Caco-2 (cell line): ENCODE data around the gene HMCES. TPM values are rescaled to one million over a fixed set of nuclear protein-coding genes. Genes with fewer than 3 reads are reported as not detected.

Experiments
- BruUV-seq: library from RNA; stranded (reverse); fragments of 400-500 nt; replicated peaks from 2 replicates; lab custom pipeline; 2021; lab: Mats Ljungman, UMichigan
- CTCF ChIA-PET: fragments of 300-600 bp; sonication (Branson Sonifier 250); formaldehyde crosslinking; loops from one replicate; lab custom pipeline; 2022; ENCODE audit warnings: antibody characterized with exemption; lab: Charles Lee
- POLR2A ChIA-PET: fragments of 300-600 bp; sonication (Branson Sonifier 250); formaldehyde crosslinking; loops from one replicate; lab custom pipeline; 2022; ENCODE audit warnings: antibody characterized with exemption; lab: Charles Lee
- DNase-seq, 2 experiments: peaks; one replicate each; pipeline versions ENCODE4 v3.0.0 to v3.0.0-alpha.2; 2020 to 2022
- H3K27me3 ChIP-seq: replicated peaks from 2 replicates; pipeline ENCODE4 v1.6.0; 2011; ENCODE audit warnings: low read length; ENCODE audit not compliant: control insufficient read depth, insufficient read depth
- H3K36me3 ChIP-seq: 2 replicates; pipeline ENCODE4 v1.5.1; 2011; ENCODE audit warnings: low read length; ENCODE audit not compliant: control insufficient read depth, insufficient read depth
- H3K4me1 ChIP-seq: fragments of 250-450 bp; sonication (Bioruptor Pico); 2 replicates; pipeline ENCODE4 v1.5.1; 2020; ENCODE audit warnings: mild to moderate bottlenecking
- H3K4me3 ChIP-seq: 2 replicates; pipeline ENCODE4 v1.5.1; 2011; ENCODE audit warnings: low read depth, mild to moderate bottlenecking, control low read depth, low read length
- H3K9me3 ChIP-seq: fragments of 250-450 bp; sonication (Bioruptor Pico); 2 replicates; pipeline ENCODE4 v1.5.1; 2020; ENCODE audit warnings: mild to moderate bottlenecking, moderate library complexity
- H3K27ac Mint-ChIP-seq: one replicate; pipeline ENCODE4 v1.8.0; 2022; ENCODE audit warnings: mixed read lengths; ENCODE audit not compliant: unreplicated experiment
- H3K27me3 Mint-ChIP-seq: one replicate; pipeline ENCODE4 v1.8.0; 2022; ENCODE audit warnings: mixed read lengths; ENCODE audit not compliant: insufficient read depth, unreplicated experiment
- H3K36me3 Mint-ChIP-seq: one replicate; pipeline ENCODE4 v1.8.0; 2022; ENCODE audit warnings: mild to moderate bottlenecking, mixed read lengths; ENCODE audit not compliant: insufficient read depth, unreplicated experiment
- H3K4me1 Mint-ChIP-seq: one replicate; pipeline ENCODE4 v1.8.0; 2022; ENCODE audit warnings: low read depth, mixed read lengths; ENCODE audit not compliant: unreplicated experiment
- H3K4me3 Mint-ChIP-seq: one replicate; pipeline ENCODE4 v1.8.0; 2022; ENCODE audit warnings: mild to moderate bottlenecking, moderate library complexity, mixed read lengths; ENCODE audit not compliant: unreplicated experiment
- H3K9me3 Mint-ChIP-seq: one replicate; pipeline ENCODE4 v1.8.0; 2022; ENCODE audit warnings: mixed read lengths; ENCODE audit not compliant: unreplicated experiment
- intact Hi-C: fragments of 100-400 bp; cut with micrococcal nuclease; formaldehyde crosslinking; loops from one replicate; pipeline ENCODE4 v1.10.0; 2022; ENCODE audit not compliant: unreplicated experiment
- total RNA-seq: library from RNA; stranded (reverse); gene quantifications from 2 replicates; pipeline ENCODE4 v1.2.3, GENCODE V29; 2022
- TF ChIP-seq, protein P1 (sequence below), 2 experiments: fragments of 200-600 bp in 1 of 2; IDR thresholded peaks; 1 replicate in 1 of 2; 2 replicates in 1 of 2; pipeline versions ENCODE4 v1.5.1 to v1.8.0; 2011 to 2022; ENCODE audit warnings: antibody characterized with exemption in 1 of 2, control low read depth in 1 of 2, inconsistent platforms in 1 of 2, low read depth in 1 of 2, low read length in 1 of 2, mild to moderate bottlenecking in 1 of 2, moderate library complexity in 1 of 2; ENCODE audit not compliant: insufficient read depth in 1 of 2, severe bottlenecking in 1 of 2, unreplicated experiment in 1 of 2

HMCES gene
- total RNA-seq, 1 experiment from 2014 or later = 47.7 TPM

DNA sequence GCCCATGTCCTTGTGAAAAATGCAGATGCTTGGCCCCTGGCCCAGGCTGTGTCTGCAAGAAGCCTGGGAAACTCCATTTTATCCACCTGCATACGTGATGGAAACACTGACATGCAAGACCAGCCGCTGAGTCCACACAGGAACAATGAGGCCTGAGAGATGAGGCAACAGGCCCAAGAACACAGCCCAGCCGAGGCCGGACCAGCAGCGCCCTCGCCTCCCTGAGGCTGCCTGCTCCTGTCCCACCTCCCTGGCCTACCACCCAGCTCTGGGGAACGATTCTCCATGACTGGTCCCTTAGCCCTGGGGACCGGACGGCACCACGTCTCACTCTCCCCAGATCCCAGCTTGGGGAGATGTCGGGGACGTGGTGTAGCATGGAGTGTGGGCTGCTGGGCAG lies 47.5 kb downstream of the HMCES start:
- no peak for DNase-seq
- no peak overlapping the region for H3K27ac Mint-ChIP-seq
- no peaks in the 10 kb centered on the region for H3K9me3 ChIP-seq
- H3K27me3 Mint-ChIP-seq = no peaks in the 10 kb centered on the region
- no peak overlapping the region for H3K4me3 Mint-ChIP-seq
- no peaks in the 10 kb centered on the region for H3K4me1 ChIP-seq
- H3K4me3 ChIP-seq = no peak overlapping the region
- no TSS peak for BruUV-seq
- intact Hi-C loops = no loop called here
- no peaks in the 10 kb centered on the region for H3K36me3 Mint-ChIP-seq
- H3K4me1 Mint-ChIP-seq = peaks cover 7% of the 10 kb centered on the region
- TF ChIP-seq, protein P1, sequence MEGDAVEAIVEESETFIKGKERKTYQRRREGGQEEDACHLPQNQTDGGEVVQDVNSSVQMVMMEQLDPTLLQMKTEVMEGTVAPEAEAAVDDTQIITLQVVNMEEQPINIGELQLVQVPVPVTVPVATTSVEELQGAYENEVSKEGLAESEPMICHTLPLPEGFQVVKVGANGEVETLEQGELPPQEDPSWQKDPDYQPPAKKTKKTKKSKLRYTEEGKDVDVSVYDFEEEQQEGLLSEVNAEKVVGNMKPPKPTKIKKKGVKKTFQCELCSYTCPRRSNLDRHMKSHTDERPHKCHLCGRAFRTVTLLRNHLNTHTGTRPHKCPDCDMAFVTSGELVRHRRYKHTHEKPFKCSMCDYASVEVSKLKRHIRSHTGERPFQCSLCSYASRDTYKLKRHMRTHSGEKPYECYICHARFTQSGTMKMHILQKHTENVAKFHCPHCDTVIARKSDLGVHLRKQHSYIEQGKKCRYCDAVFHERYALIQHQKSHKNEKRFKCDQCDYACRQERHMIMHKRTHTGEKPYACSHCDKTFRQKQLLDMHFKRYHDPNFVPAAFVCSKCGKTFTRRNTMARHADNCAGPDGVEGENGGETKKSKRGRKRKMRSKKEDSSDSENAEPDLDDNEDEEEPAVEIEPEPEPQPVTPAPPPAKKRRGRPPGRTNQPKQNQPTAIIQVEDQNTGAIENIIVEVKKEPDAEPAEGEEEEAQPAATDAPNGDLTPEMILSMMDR (IDR thresholded peaks at IDR 0.05; ENCODE audit: insufficient read depth in 1 of 2, low read depth in 1 of 2, low read length in 1 of 2, severe bottlenecking in 1 of 2, unreplicated experiment in 1 of 2) = no peak
- no peaks in the 10 kb centered on the region for H3K36me3 ChIP-seq
- no peaks in the 10 kb centered on the region for H3K27me3 ChIP-seq
- ChIA-PET POLR2A (interaction anchor here (0.6 kb wide), 1 partner anchor 99 kb away, joined by 4 read pairs; no protein-coding TSS in a partner anchor), CTCF (interaction anchor here (0.9 kb wide), 1 partner anchor 10 kb away, joined by 3 read pairs; a partner anchor contains a TSS)
- no peaks in the 10 kb centered on the region for H3K9me3 Mint-ChIP-seq

DNA sequence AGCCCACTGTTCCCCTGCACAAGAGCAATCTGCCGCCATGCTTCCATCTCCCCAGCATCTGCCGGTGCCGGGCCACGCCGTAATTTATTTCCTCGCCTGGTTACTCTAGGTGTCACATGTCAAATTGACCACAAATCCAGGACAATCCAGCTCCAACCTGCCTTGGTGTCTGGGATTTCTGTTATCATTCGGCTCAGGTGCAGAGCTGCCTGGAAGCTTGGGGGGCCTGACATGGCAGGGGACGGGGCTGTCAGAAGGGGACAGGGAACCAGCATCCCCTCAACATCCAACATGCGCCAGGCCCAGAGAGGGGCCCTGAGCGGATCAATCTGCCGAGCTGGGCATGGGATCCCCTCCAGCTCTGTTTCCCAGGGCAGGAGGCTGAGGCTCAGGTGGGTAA lies 47.9 kb downstream of the HMCES start:
- intact Hi-C loops = no loop called here
- H3K9me3 ChIP-seq = no peaks in the 10 kb centered on the region
- Mint-ChIP-seq H3K36me3 (no peaks in the 10 kb centered on the region), H3K4me3 (no peak overlapping the region), H3K27ac (no peak overlapping the region), H3K4me1 (peaks cover 7% of the 10 kb centered on the region), H3K27me3 (no peaks in the 10 kb centered on the region), H3K9me3 (no peaks in the 10 kb centered on the region)
- ChIA-PET POLR2A (no interaction called here), CTCF (interaction anchor here (0.8 kb wide), 1 partner anchor 11 kb away, joined by 3 read pairs; a partner anchor contains a TSS)
- DNase-seq = no peak
- no peaks in the 10 kb centered on the region for H3K36me3 ChIP-seq
- no TSS peak for BruUV-seq
- no peak overlapping the region for H3K4me3 ChIP-seq
- H3K4me1 ChIP-seq = no peaks in the 10 kb centered on the region
- H3K27me3 ChIP-seq = no peaks in the 10 kb centered on the region
- TF ChIP-seq, protein P1 (IDR thresholded peaks at IDR 0.05; ENCODE audit: insufficient read depth in 1 of 2, low read depth in 1 of 2, low read length in 1 of 2, severe bottlenecking in 1 of 2, unreplicated experiment in 1 of 2) = no peak

DNA sequence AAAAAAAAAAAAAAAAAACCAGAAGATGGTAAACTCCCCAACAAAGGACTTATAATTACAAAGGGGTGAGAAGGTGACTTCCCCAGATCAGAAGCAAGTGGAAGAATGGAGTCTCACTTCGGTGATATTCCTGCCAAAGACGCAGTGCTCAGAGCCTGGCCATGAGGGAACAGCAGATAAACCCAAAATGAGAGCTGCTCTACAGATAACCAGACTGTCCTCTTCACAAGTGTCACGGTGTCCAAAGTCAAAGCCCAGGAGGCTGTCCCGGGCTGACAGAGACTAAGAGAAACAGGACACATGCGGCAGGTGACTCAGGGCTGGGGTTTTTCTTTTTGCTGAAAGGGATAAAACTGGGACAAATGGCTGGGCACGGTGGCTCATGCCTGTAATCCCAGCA lies 48.8 kb downstream of the HMCES start:
- Histone ChIP-seq H3K4me1 (no peaks in the 10 kb centered on the region), H3K9me3 (no peaks in the 10 kb centered on the region), H3K27me3 (no peaks in the 10 kb centered on the region), H3K36me3 (no peaks in the 10 kb centered on the region), H3K4me3 (no peak overlapping the region)
- H3K36me3 Mint-ChIP-seq = no peaks in the 10 kb centered on the region
- H3K4me1 Mint-ChIP-seq = peaks cover 7% of the 10 kb centered on the region
- ChIA-PET POLR2A (interaction anchor here (1.5 kb wide), 1 partner anchor 12 kb away, joined by 3 read pairs; a partner anchor contains a TSS), CTCF (interaction anchor here (0.8 kb wide), 1 partner anchor 12 kb away, joined by 3 read pairs; a partner anchor contains a TSS)
- no peak for DNase-seq
- H3K27me3 Mint-ChIP-seq = no peaks in the 10 kb centered on the region
- no TSS peak for BruUV-seq
- intact Hi-C loops = no loop called here
- TF ChIP-seq, protein P1 (IDR thresholded peaks at IDR 0.05; ENCODE audit: insufficient read depth in 1 of 2, low read depth in 1 of 2, low read length in 1 of 2, severe bottlenecking in 1 of 2, unreplicated experiment in 1 of 2) = no peak
- no peak overlapping the region for H3K27ac Mint-ChIP-seq
- no peak overlapping the region for H3K4me3 Mint-ChIP-seq
- no peaks in the 10 kb centered on the region for H3K9me3 Mint-ChIP-seq
